Stomach smooth muscle (tissue), 2 donors: Measurements from ENCODE around the gene RUFY4.
"Not testable (repeated sequence)": the region's sequence is repeated elsewhere in the genome, so short reads cannot be mapped to it uniquely, and the experiment has no call there.

ENCODE experiments used
- H3K27ac ChIP-seq: one replicate; pipeline ENCODE4 v1.7.0; 2013; ENCODE audit warnings: mild to moderate bottlenecking, low read length, inconsistent platforms
- H3K27me3 ChIP-seq, 2 donors: one replicate each; pipeline ENCODE4 v1.7.0; 2013; ENCODE audit warnings: low read length in 2 of 2; ENCODE audit not compliant: insufficient read depth in 2 of 2, control insufficient read depth in 1 of 2
- H3K36me3 ChIP-seq, 2 donors: one replicate each; pipeline ENCODE4 v1.7.0; 2013; ENCODE audit warnings: low read length in 2 of 2; ENCODE audit not compliant: control insufficient read depth in 2 of 2, insufficient read depth in 2 of 2
- H3K4me1 ChIP-seq: one replicate; pipeline ENCODE4 v1.7.0; 2013; ENCODE audit warnings: low read length; ENCODE audit not compliant: control insufficient read depth, insufficient read depth
- H3K4me3 ChIP-seq, 2 donors: one replicate each; pipeline ENCODE4 v1.7.0; 2013; ENCODE audit warnings: low read length in 2 of 2
- H3K9ac ChIP-seq, 2 donors: one replicate each; pipeline ENCODE4 v1.7.0; 2013; ENCODE audit warnings: low read length in 2 of 2, mild to moderate bottlenecking in 1 of 2
- H3K9me3 ChIP-seq, 2 donors: one replicate each; pipeline ENCODE4 v1.7.0; 2013; ENCODE audit warnings: low read length in 2 of 2; ENCODE audit not compliant: control insufficient read depth in 2 of 2
- donor health status: healthy.
- donor health status: Pancreatic carcinoma.

Gene RUFY4

DNA sequence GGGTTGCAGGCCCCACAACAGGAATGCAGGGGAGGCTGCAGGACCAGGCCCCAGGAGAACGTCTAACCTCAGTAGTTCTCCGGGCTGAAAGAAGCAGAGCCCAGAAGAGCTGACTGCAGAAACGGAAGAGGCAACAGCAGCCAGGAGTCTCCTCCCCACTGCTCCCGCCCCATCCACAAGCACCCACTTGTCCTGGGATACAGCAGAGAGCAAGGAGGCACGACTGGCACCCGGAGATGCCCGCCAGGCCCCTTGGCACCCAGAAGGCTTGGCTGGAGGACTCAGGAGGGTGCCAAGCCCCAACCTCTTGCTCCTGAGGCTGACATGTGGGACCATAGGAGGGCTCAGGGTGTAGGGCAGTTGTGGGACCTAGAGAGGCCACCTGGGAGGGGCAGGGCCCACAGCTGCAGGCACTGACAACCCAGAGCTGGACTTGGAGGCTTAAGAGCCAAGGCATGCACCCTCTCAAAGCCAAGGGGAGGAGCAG, 37.2 kb upstream of the RUFY4 start:
- no peaks in the 10 kb centered on the region for H3K36me3 ChIP-seq
- no peak overlapping the region for H3K4me3 ChIP-seq
- peaks cover 18% of the 10 kb centered on the region for H3K4me1 ChIP-seq
- H3K27me3 ChIP-seq, result peaks cover 0 to 7% of the 10 kb centered on the region in 2 donors
- H3K27ac ChIP-seq, result no peak overlapping the region
- no peaks in the 10 kb centered on the region for H3K9me3 ChIP-seq
- H3K9ac ChIP-seq, result no peak overlapping the region

DNA sequence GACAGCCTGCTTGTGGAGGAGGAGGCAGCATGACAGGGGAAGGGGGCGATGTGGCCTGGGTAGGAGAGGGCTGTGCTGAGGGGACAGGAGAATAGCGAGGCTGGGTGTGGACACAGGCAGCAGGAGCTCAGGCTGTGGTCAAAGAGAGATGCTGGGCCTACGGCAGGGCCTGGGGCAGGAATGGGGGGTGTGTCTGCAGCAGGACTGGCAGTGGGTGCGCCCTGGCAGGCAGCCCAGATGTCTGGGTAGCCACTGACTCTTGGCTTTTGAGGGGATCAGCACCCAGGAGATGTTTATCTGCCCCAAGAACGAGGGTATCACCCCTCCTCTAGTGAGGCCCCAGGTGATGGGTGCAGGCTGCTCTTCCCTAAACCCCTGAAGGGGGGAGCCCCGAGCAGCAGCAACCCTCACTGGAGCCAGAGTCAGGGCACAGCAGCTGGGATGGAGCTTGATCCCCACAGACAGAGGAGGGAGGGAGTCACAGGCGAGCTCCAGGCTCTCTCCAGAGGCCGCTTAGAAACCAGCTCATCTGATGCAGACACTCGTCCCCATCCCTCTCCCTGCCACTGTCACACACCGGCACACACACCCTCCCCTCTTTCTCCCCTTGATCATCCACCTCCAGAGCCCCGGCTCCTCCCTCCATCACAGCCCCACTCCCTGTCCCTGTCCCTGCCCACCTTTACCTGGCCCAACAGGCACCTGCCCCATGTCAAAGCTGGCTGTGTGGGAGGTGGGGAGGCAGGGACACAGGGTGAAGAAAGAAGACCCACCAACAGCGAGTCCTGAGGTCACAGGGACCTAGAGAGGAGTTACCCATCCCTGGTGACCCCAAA, 36.5 kb upstream of the RUFY4 start:
- no peaks in the 10 kb centered on the region for H3K36me3 ChIP-seq
- H3K27ac ChIP-seq, result no peak overlapping the region
- no peak overlapping the region for H3K4me3 ChIP-seq
- peaks cover 0 to 7% of the 10 kb centered on the region in 2 donors for H3K27me3 ChIP-seq
- no peaks in the 10 kb centered on the region for H3K9me3 ChIP-seq
- H3K9ac ChIP-seq, result no peak overlapping the region
- peaks cover 18% of the 10 kb centered on the region for H3K4me1 ChIP-seq

DNA sequence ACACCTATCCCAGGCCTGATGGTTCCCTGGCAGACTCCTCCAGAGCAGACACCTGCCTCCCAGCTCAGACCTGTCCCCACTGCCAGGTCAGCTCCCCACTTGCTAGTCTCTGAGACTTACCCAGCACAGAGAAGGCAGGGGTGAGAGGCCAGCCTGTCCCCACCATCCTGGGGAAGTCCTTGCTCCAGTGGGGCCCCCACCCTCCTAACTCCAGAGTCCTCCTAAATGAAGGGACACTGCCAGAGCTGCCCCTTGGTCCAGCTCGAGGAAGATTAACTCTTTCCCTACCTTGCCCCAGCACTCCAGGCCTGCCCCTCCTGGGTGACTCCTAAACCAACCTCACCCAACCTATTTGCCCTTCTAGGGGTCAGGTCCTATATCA, 35.9 kb upstream of the RUFY4 start:
- Histone ChIP-seq H3K27me3 (peaks cover 0 to 7% of the 10 kb centered on the region in 2 donors), H3K9me3 (no peaks in the 10 kb centered on the region), H3K4me3 (no peak overlapping the region), H3K27ac (no peak overlapping the region), H3K36me3 (no peaks in the 10 kb centered on the region), H3K4me1 (peaks cover 16% of the 10 kb centered on the region), H3K9ac (no peak overlapping the region)

DNA sequence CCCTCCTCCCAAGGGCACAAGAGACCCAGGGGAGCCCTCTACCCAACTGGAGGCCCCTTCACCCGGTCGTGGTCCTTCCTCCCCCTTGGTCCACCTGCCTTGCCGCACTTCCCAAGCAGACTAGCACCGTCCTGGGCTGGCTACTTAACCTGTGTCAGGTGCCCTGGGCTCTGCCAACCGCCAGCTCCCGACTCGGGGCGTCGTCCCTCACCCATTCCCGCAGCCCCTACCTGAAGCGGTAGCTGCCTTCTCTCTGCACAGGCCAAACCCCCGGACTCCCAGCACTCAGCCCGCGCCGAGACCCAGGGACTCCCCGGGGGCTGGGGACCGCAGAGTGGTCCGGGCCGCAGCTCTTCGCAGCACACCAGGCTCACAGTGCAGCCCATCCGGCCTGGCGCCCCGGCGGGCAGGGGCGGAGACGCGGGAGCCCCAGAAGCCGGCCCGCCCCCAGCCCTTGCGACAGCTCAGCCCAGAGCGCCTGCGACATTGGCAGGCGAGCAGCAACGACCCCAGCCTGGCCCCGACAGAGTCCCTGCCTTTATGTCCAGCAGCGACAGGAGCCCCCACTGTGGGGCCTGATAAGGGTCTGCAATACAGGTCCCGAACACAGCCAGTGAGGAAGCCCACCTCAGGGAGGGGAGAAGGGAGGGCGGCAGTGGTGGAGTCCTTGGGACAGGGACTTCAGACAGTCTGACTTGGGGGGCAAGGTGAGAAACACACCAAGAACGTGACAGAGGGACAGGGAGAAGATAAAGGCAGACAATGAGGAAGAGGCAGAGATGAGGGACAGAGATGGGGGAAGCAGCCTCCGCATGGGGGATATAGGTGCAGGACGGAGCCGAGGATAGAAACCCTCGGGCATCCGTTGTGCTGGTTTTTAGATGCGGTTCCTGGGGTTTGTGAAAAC, 35.2 kb upstream of the RUFY4 start:
- no peak overlapping the region for H3K9ac ChIP-seq
- no peak overlapping the region for H3K27ac ChIP-seq
- no peak overlapping the region for H3K4me3 ChIP-seq

DNA sequence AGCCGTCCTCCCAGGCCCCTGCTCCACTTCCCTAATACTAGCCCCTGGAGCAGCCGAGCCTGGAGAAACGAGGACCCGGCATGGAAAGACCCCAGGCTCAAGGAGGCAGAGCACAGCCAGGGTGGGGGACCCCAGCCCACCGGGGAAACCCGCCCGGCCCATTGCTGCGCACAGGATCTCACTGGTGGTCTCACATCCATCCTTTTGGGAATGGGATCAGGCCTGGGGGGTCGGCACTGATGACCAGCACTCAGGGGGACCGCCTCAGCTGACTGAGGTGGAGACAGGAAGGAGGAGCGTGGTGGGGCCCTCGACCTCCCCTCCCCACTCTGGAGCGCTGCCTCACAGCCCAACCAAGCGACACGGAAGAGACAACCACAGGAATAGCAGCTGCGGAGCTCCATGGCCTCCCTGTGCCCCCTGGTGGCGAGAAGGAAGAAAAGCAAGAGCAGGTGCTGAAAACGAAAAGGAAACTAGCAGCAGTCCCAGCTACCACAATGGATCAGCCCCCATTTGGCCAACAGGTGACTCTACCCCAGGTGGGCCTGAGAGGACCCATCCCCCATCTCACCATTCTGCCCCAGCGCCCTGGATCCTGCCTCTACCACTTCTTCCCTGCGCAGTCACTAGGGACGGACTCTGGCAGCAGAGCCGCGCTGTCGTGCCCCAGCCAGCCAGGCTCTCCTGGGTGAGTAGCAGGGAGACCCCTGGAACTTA, 34.4 kb upstream of the RUFY4 start:
- peak overlapping the region; percentile 15 to 57 for H3K4me3 ChIP-seq
- not testable (repeated sequence) for H3K9ac ChIP-seq, H3K36me3 ChIP-seq, H3K27ac ChIP-seq, H3K9me3 ChIP-seq, H3K27me3 ChIP-seq
- H3K4me1 ChIP-seq, result peaks cover 11% of the 10 kb centered on the region

More for the DNA sequence above, 35.2 kb upstream of the RUFY4 start:
- peaks cover 15% of the 10 kb centered on the region for H3K4me1 ChIP-seq
- no peaks in the 10 kb centered on the region for H3K36me3 ChIP-seq
- H3K27me3 ChIP-seq, result peaks cover 0 to 7% of the 10 kb centered on the region in 2 donors
- no peaks in the 10 kb centered on the region for H3K9me3 ChIP-seq

DNA sequence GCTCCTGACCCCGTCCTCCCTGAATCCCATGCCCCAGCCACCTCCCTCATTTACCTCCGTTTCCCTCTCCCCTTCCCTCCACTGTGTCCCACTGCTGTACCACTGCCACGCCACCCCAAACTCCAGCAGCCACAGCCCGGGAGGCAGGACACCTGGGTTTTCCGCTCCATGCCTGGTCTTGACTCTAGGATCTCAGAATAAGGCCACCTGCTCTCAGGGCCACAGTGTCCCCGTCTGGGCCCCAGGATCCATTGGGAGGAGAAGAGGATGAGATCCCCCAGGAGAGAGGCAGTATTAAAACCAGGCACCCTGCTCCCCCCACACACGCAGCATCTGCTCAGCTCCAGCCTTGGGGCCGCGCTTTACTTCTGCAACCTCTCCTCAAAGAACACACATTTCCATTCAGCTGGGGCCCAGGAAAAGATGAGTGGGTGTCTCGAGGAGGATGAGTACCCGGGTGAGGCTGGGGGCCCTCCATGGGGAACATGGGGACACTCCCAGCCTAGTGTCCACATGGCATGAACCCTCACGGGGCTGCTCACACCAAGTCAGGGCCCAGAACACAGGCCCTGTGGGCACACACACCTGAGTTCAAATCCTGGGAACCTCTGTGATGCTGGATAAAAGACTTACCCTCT, 33.5 kb upstream of the RUFY4 start:
- H3K4me1 ChIP-seq, result peaks cover 4% of the 10 kb centered on the region
- H3K9ac ChIP-seq, result no peak overlapping the region
- H3K36me3 ChIP-seq, result no peaks in the 10 kb centered on the region
- no peaks in the 10 kb centered on the region for H3K9me3 ChIP-seq
- H3K27ac ChIP-seq, result no peak overlapping the region
- H3K4me3 ChIP-seq, result no peak overlapping the region
- peaks cover 0 to 7% of the 10 kb centered on the region in 2 donors for H3K27me3 ChIP-seq

DNA sequence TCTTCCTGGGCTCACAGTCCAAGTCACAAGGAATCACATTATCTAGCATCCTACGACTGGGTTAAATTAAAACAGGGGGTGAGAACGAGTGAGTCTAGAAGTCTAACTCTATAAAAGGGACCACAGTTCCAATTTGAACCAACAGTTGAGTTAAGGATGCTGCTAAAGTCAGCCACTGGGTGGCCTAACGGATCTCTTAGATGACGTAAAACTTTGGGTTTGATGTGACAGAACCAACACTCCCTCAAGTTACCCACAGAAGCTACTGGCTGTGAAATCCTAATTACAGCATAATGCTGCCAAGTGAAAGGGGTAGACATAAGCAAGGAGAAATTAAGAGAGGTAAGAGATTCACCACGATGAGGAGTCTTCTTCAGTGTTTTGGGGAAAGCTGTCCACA, 32.7 kb upstream of the RUFY4 start:
- no peak overlapping the region for H3K9ac ChIP-seq
- H3K36me3 ChIP-seq, result no peaks in the 10 kb centered on the region
- peaks cover 0 to 7% of the 10 kb centered on the region in 2 donors for H3K27me3 ChIP-seq
- H3K27ac ChIP-seq, result no peak overlapping the region
- peaks cover 4% of the 10 kb centered on the region for H3K4me1 ChIP-seq
- no peak overlapping the region for H3K4me3 ChIP-seq
- H3K9me3 ChIP-seq, result no peaks in the 10 kb centered on the region

DNA sequence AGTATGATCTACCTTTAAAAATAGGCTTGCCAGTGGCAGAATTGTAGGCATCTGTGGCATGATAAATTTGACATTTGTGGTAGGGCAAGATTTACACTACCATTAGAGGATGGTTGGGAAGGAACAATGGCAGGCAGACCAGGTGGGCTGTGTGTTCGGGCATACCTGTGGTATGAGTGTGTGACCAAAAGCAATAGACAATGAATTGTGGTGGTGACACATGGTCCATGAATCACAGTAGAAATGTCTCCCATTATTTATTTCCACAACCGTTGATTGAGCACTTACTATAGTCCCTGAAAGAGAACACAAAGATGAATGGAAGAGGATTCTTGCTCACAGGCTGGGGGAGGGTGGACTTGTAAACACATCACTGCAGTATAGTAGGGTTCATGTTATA, 29.9 kb upstream of the RUFY4 start:
- Histone ChIP-seq H3K9ac (no peak overlapping the region), H3K27me3 (peaks cover 0 to 4% of the 10 kb centered on the region in 2 donors), H3K36me3 (no peaks in the 10 kb centered on the region), H3K4me1 (peaks cover 4% of the 10 kb centered on the region), H3K4me3 (no peak overlapping the region), H3K27ac (no peak overlapping the region), H3K9me3 (no peaks in the 10 kb centered on the region)

DNA sequence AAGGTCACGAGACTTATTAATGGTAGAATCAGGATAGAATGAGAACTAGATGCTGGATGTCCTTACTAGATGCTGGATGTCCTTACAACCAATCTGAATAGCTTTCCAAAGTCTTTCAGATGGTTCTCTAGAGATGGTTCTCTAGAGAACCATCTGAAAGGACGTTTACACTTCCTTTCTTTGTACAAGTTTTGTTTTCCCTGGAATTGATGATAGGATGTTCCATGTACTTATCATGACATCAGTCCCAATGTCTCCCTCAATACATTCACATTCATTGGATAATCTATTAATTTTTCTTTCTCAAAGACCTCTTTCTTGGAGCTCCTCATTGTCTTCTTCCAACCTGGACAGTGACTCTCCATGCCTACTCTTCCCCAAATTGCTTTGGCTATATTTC, 28.2 kb upstream of the RUFY4 start:
- H3K9ac ChIP-seq, result no peak overlapping the region
- no peaks in the 10 kb centered on the region for H3K36me3 ChIP-seq
- no peak overlapping the region for H3K4me3 ChIP-seq
- no peaks in the 10 kb centered on the region for H3K27me3 ChIP-seq
- no peaks in the 10 kb centered on the region for H3K4me1 ChIP-seq
- no peaks in the 10 kb centered on the region for H3K9me3 ChIP-seq
- H3K27ac ChIP-seq, result no peak overlapping the region
